Esophagus (tissue), 2 donors: Measurements from ENCODE around the gene BNC2. TPM values are rescaled to one million over a fixed set of nuclear protein-coding genes. Genes with fewer than 3 reads are reported as not detected.

Experiments used
- H3K27ac ChIP-seq, 2 donors: one replicate each; pipeline ENCODE4 v1.5.1; 2013; ENCODE audit warnings: low read depth in 2 of 2, mild to moderate bottlenecking in 2 of 2, inconsistent platforms in 1 of 2, low read length in 1 of 2, moderate library complexity in 1 of 2
- H3K27me3 ChIP-seq, 2 donors: one replicate each; pipeline ENCODE4 v1.6.1; 2013; ENCODE audit warnings: low read length in 2 of 2, control low read depth in 1 of 2, mild to moderate bottlenecking in 1 of 2; ENCODE audit not compliant: insufficient read depth in 2 of 2, control insufficient read depth in 1 of 2
- H3K36me3 ChIP-seq, 2 donors: one replicate each; pipeline ENCODE4 v1.6.1; 2013; ENCODE audit warnings: low read length in 1 of 2; ENCODE audit not compliant: control insufficient read depth in 2 of 2, insufficient read depth in 2 of 2
- H3K4me1 ChIP-seq, 2 donors: one replicate each; pipeline ENCODE4 v1.6.1; 2013; ENCODE audit warnings: low read length in 1 of 2; ENCODE audit not compliant: control insufficient read depth in 2 of 2, insufficient read depth in 2 of 2
- H3K4me3 ChIP-seq, 2 donors: one replicate each; pipeline ENCODE4 v1.5.1; 2013; ENCODE audit warnings: low read length in 2 of 2, mild to moderate bottlenecking in 2 of 2, low read depth in 1 of 2, moderate library complexity in 1 of 2
- H3K9me3 ChIP-seq, 2 donors: one replicate each; pipeline ENCODE4 v1.6.1; 2013; ENCODE audit warnings: mild to moderate bottlenecking in 2 of 2, low read depth in 1 of 2, low read length in 1 of 2, moderate library complexity in 1 of 2; ENCODE audit not compliant: control insufficient read depth in 2 of 2, insufficient read depth in 1 of 2
- WGBS, 2 donors: extraction: QIAGEN DNeasy Blood & Tissue Kit; methylation state at CpG; one replicate each; pipeline ENCODE4 v1.1.7; 2013; 5-methylcytosine and 5-hydroxymethylcytosine counted together
- polyA plus RNA-seq, 2 donors: library from polyadenylated mRNA; stranded (reverse); fragments of 200-250 nt; gene quantifications; one replicate each; pipeline ENCODE4 v1.2.3, GENCODE V29; 2013
- donor health status: healthy with polysubstance abuse.
- donor health status: Bipolar disorder and iron deficiency.

BNC2 gene
- polyA plus RNA-seq, 2 donors, result 1.1 to 1.6 TPM

DNA sequence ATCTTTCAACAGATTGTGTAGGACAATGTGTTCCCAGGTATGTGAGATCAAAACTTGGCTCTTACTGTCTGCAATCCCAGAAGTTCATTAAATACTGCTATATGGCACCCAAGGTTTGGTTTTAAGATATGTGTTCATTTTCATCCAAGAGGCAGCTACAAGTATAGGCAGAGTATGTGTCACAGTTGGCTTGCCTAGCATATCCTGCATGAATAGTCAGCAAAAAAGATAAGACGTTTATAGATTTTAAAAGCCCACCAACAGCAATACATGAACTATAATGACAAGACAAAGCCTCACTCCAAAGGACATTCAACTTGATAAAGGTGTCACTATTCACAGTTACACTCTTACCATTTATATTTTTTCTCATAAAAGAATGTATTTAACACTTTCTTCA is 99.1 kb downstream of the BNC2 start:
- WGBS, 2 donors, result 34 to 36% methylated on average over 1 of the region's 1 CpG
- no peak overlapping the region for H3K4me3 ChIP-seq

DNA sequence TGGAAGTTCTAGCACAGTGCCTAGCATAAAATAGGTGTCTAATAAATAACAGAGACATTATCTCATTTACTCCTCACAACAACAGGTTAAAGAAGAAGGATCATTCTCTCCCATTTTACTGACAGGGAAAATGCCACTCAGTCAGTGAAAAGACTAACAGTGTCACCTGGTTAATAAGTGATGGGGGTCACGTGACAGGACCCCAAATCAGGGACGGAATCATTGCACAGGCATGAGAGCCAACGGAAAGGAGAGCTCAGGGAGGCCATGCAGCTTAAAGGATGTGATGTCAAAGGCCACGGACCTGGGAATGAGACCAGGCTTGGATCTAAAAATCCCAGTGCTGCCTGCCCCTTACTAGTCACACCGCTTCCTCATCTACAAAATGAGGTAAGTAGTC is 101.2 kb downstream of the BNC2 start:
- H3K36me3 ChIP-seq, result no peaks in the 10 kb centered on the region
- H3K27ac ChIP-seq, result no peak overlapping the region
- H3K9me3 ChIP-seq, result no peaks in the 10 kb centered on the region
- WGBS, 2 donors, result 87% methylated on average over 5 of the region's 5 CpGs
- H3K4me1 ChIP-seq, result no peaks in the 10 kb centered on the region
- no peak overlapping the region for H3K4me3 ChIP-seq
- H3K27me3 ChIP-seq, result no peaks in the 10 kb centered on the region

More for the DNA sequence above, 99.1 kb downstream of the BNC2 start:
- no peaks in the 10 kb centered on the region for H3K4me1 ChIP-seq
- no peaks in the 10 kb centered on the region for H3K36me3 ChIP-seq
- H3K27me3 ChIP-seq, result no peaks in the 10 kb centered on the region
- no peaks in the 10 kb centered on the region for H3K9me3 ChIP-seq
- H3K27ac ChIP-seq, result no peak overlapping the region

- WGBS, 2 donors, result 80 to 84% methylated on average over 6 of the region's 6 CpGs
- Histone ChIP-seq H3K27ac (no peak overlapping the region), H3K4me3 (no peak overlapping the region), H3K27me3 (no peaks in the 10 kb centered on the region), H3K9me3 (no peaks in the 10 kb centered on the region), H3K4me1 (no peaks in the 10 kb centered on the region), H3K36me3 (no peaks in the 10 kb centered on the region)
Observed at GRCh38 chr9:16768816-16769215, 101.7 kb downstream of the BNC2 start.

GRCh38 chr9:16767366-16767765 is 103.1 kb downstream of the BNC2 start:
- Histone ChIP-seq H3K4me3 (no peak overlapping the region), H3K27me3 (no peaks in the 10 kb centered on the region), H3K9me3 (no peaks in the 10 kb centered on the region), H3K36me3 (no peaks in the 10 kb centered on the region), H3K4me1 (no peaks in the 10 kb centered on the region), H3K27ac (no peak overlapping the region)
- 77 to 87% methylated on average over 3 of the region's 3 CpGs for WGBS, 2 donors

GRCh38 chr9:16763946-16764345 is 106.5 kb downstream of the BNC2 start:
- no peak overlapping the region for H3K4me3 ChIP-seq
- WGBS, 2 donors, result 84 to 85% methylated on average over 2 of the region's 2 CpGs
- no peaks in the 10 kb centered on the region for H3K36me3 ChIP-seq
- H3K9me3 ChIP-seq, result no peaks in the 10 kb centered on the region
- H3K27me3 ChIP-seq, result no peaks in the 10 kb centered on the region
- no peaks in the 10 kb centered on the region for H3K4me1 ChIP-seq
- no peak overlapping the region for H3K27ac ChIP-seq

GRCh38 chr9:16755467-16756160 is 114.9 kb downstream of the BNC2 start:
- H3K27ac ChIP-seq, result no peak overlapping the region

GRCh38 chr9:16754662-16755061 is 115.8 kb downstream of the BNC2 start:
- H3K27ac ChIP-seq, result no peak overlapping the region
- WGBS, 2 donors, result 96 to 97% methylated on average over 4 of the region's 4 CpGs
- no peaks in the 10 kb centered on the region for H3K9me3 ChIP-seq
- H3K4me1 ChIP-seq, result no peaks in the 10 kb centered on the region
- H3K27me3 ChIP-seq, result no peaks in the 10 kb centered on the region
- H3K36me3 ChIP-seq, result no peaks in the 10 kb centered on the region
- H3K4me3 ChIP-seq, result no peak overlapping the region

More at GRCh38 chr9:16755467-16756160, 114.9 kb downstream of the BNC2 start:
- Histone ChIP-seq H3K4me3 (no peak overlapping the region), H3K9me3 (no peaks in the 10 kb centered on the region), H3K36me3 (no peaks in the 10 kb centered on the region), H3K27me3 (no peaks in the 10 kb centered on the region), H3K4me1 (no peaks in the 10 kb centered on the region)
- WGBS, 2 donors, result 85 to 87% methylated on average over 8 of the region's 8 CpGs

DNA sequence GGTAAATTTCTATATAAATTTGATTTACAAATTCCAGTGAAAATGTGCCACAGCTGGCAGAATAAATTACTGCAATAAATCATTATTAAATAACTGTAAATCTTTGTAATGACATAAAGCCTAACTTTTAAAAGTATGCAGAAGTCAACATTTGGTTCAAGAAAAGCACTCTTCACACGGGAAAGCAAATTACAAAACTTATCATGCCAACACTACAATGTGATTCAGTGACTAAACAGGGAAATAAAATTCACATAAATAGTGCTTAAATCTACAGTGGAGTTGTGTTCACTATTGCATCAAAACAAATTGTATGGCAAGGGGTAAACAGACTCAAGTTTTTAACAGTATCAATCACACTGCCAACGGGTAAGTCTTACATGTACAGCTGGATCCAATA is 117.2 kb downstream of the BNC2 start:
- H3K4me3 ChIP-seq, result no peak overlapping the region

DNA sequence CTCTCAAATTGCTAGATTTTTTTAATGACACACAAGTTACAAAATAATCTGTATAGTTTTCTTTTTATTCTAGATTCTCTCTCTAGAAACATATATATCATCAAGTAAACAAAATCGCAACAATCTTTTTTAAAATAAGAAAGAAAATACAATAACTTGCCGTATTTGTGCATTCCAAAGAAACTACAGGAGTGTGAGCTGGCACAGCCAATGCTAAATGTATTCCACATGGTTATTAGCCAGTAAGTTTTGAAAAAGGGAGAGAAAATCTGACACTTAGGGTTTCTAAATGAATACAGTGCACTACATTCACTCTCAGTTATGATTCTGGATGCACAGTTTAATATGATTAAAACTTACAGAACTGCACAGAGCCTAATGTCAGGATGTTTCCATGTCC is 117.9 kb downstream of the BNC2 start:
- Histone ChIP-seq H3K4me3 (no peak overlapping the region), H3K27me3 (no peaks in the 10 kb centered on the region), H3K9me3 (no peaks in the 10 kb centered on the region), H3K4me1 (no peaks in the 10 kb centered on the region), H3K36me3 (no peaks in the 10 kb centered on the region), H3K27ac (no peak overlapping the region)
- 70% methylated on average over 2 of the region's 2 CpGs for WGBS, 2 donors

More for the DNA sequence above, 117.2 kb downstream of the BNC2 start:
- Histone ChIP-seq H3K27me3 (no peaks in the 10 kb centered on the region), H3K4me1 (no peaks in the 10 kb centered on the region), H3K27ac (no peak overlapping the region), H3K36me3 (no peaks in the 10 kb centered on the region), H3K9me3 (no peaks in the 10 kb centered on the region)
- WGBS, 2 donors, result 49 to 73% methylated on average over 2 of the region's 2 CpGs

DNA sequence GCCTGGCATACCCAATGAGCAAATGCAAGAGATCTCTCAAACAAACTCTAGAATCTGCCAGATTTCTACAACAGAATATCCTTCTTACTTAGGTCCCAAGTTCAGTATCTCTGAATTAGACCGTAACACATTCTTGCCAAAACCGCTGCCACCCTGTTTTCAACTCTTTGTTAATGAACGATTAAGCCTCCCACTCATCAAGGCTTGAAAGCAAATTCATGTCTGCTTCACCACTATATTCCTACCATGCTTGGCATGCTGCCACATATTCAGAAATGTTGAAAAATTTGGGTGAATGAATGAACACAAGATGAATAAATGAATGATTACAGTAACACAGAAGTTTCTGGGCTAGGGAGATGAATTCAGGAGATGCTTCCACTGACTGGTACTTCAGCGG is 119.9 kb downstream of the BNC2 start:
- 85 to 88% methylated on average over 4 of the region's 4 CpGs for WGBS, 2 donors
- no peaks in the 10 kb centered on the region for H3K9me3 ChIP-seq
- H3K4me3 ChIP-seq, result no peak overlapping the region
- no peak overlapping the region for H3K27ac ChIP-seq
- no peaks in the 10 kb centered on the region for H3K27me3 ChIP-seq
- no peaks in the 10 kb centered on the region for H3K4me1 ChIP-seq
- no peaks in the 10 kb centered on the region for H3K36me3 ChIP-seq
